Mesothelial cell of epicardium (in vitro differentiated cells): ENCODE results near the gene SSBP4. TPM values are rescaled to one million over a fixed set of nuclear protein-coding genes. Genes with fewer than 3 reads are reported as not detected.

Experiments
- DNase-seq, 2 experiments: peaks; one replicate each; pipeline ENCODE4 v3.0.0; 2021; ENCODE audit warnings: low spot score in 2 of 2; ENCODE audit not compliant: unreplicated experiment in 2 of 2
- H3K27ac Mint-ChIP-seq: 2 replicates; pipeline ENCODE4 v1.8.0; 2021; ENCODE audit warnings: mixed read lengths
- H3K27me3 Mint-ChIP-seq: 2 replicates; pipeline ENCODE4 v1.8.0; 2021; ENCODE audit warnings: low read depth, mixed read lengths
- H3K36me3 Mint-ChIP-seq: 2 replicates; pipeline ENCODE4 v1.8.0; 2021; ENCODE audit warnings: mixed read lengths
- H3K4me1 Mint-ChIP-seq: 2 replicates; pipeline ENCODE4 v1.8.0; 2021; ENCODE audit warnings: mixed read lengths
- H3K4me3 Mint-ChIP-seq: 2 replicates; pipeline ENCODE4 v1.8.0; 2021; ENCODE audit warnings: mild to moderate bottlenecking, moderate library complexity, mixed read lengths
- H3K9me3 Mint-ChIP-seq: 2 replicates; pipeline ENCODE4 v1.8.0; 2021; ENCODE audit warnings: mixed read lengths
- total RNA-seq: library from RNA; stranded (reverse); gene quantifications from 3 replicates; pipeline ENCODE4 v1.2.1, GENCODE V29; 2021
- TF ChIP-seq, protein P1 (sequence below): fragments of 200-600 bp; sonication (generic); IDR thresholded peaks from one replicate; pipeline ENCODE4 v1.5.0; 2021; ENCODE audit warnings: antibody characterized with exemption; ENCODE audit not compliant: unreplicated experiment

The SSBP4 gene
- total RNA-seq, 1 donor from 2014 or later, result 123 TPM

DNA sequence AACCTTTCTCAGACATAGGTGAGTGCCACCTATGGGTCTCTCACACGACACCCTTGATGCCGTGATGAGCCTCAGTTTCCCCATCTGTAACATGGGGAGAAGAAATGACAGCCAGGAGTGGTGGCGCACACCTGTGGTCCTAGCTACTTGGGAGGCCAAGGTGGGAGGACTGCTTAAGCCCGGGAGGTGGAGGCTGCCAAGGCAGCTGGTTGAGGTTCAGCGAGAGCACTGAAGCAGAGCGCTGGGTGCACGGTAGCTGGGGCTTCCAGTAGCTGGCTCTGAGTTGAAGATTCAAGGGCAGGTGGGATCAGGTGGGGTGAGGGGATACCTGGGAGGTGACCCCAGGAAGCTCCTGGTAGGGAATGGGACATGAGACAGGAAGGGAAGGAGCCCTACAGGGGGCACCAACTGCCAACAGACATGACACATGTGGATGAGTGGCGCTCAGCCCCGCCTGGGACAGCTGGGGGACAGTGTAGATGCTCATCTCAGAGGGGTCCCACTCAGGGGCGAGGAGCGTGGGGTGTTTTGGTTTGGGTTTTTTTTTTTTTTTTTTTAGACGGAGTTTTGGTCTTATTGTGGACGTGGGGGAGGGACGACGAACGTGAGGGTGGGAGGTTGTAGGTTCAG, 6.5 kb upstream of the SSBP4 start:
- Mint-ChIP-seq H3K4me3 (no peak overlapping the region), H3K27me3 (no peaks in the 10 kb centered on the region), H3K27ac (no peak overlapping the region), H3K4me1 (peaks cover 37% of the 10 kb centered on the region), H3K36me3 (no peaks in the 10 kb centered on the region), H3K9me3 (no peaks in the 10 kb centered on the region)
- TF ChIP-seq, protein P1, sequence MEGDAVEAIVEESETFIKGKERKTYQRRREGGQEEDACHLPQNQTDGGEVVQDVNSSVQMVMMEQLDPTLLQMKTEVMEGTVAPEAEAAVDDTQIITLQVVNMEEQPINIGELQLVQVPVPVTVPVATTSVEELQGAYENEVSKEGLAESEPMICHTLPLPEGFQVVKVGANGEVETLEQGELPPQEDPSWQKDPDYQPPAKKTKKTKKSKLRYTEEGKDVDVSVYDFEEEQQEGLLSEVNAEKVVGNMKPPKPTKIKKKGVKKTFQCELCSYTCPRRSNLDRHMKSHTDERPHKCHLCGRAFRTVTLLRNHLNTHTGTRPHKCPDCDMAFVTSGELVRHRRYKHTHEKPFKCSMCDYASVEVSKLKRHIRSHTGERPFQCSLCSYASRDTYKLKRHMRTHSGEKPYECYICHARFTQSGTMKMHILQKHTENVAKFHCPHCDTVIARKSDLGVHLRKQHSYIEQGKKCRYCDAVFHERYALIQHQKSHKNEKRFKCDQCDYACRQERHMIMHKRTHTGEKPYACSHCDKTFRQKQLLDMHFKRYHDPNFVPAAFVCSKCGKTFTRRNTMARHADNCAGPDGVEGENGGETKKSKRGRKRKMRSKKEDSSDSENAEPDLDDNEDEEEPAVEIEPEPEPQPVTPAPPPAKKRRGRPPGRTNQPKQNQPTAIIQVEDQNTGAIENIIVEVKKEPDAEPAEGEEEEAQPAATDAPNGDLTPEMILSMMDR, result no peak
- no peak for DNase-seq

DNA sequence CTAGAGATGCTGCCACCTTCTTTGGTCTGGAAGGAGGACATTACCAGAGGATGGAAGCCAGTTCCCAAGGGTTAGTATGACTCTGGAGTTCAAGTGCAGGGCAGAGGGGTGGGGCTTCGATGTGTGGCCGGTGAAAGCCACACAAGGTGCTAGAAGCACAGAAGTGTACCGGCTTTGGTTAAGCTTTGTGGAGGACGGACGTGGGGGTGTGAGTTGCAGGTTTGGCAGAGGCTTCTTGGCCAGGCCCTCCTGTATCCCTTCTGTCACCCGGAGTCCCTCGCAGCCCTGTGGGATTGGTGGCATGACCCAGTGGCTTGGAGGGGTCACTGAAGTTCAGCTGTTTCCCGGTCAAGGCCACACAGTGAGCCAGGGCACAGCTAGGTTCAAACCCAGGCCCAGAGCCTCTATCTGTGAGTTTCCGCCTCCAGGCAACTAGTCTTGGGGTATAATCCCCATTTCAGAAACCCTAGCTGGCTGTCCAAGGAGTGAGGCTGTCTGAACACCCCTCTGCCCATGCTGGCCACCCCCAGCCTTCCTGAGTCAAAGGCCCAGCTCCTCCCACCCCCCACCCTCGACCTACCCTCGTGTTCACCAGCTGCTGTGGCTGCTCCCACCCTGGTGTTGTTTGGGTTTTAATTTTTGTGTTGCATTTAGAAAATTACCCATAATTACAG, 4.6 kb upstream of the SSBP4 start:
- no peak for DNase-seq
- Mint-ChIP-seq H3K27me3 (no peaks in the 10 kb centered on the region), H3K4me3 (peak overlapping the region; percentile 33), H3K36me3 (no peaks in the 10 kb centered on the region), H3K4me1 (peaks cover 49% of the 10 kb centered on the region), H3K27ac (peak overlapping the region; percentile 84), H3K9me3 (no peaks in the 10 kb centered on the region)
- TF ChIP-seq, protein P1, result no peak

DNA sequence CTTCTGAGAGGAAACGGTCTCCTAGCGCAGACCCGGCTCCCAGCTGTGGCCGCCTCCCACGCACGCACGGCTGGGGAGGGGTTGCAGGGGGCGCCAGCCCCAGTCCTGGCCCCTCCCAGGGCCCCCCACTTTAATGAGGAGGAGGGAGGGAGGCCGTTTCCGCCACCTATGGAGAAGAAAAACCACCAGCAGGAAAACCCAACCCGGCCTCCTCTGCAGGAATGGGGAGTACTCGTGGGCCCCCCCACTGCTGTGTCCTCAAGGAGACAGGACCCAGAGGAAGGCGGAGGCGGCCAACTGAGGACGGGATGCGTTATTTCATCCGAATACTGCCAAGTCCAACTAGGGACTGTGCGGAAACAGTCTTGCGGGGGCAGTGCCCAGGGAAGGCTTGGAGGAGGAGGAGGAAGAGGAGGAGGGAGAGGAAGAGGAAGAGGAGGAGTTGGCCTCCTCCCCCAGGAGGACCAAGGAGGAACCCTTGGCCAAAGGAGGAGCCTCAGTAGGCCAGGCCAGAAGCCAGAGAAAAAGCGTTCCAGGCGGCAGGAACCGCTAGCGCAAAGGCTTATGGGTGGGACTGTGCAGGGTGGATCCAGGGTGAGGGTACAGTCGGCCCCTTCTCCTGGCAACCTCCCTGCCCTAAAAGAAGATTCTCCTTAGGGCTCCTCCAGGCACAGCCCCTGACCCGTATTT, 3.9 kb upstream of the SSBP4 start:
- no peaks in the 10 kb centered on the region for H3K27me3 Mint-ChIP-seq

DNA sequence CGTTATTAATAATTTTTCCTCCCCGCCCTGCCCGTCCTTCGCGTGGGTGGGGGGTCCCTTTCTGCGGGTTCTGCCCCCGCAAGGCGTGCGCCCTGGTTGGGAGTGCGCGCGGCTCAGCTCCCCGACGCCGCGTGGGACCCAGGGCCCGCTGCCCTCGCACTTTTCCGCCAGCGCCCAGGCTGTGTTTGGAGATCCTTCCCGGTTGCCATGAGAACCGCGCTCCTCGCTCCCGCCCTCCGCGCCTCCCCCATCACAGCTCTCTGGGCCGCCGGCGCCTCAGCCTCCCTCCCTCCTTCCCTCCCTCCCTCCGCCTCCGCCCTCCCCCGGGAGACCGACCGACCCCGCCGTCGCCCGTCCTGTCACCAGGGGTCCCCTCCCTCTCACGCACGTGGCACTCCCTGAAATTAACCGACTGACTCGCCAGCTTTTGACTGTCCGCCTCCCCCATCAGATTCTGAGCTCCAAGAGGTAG, 2.4 kb upstream of the SSBP4 start:
- no peaks in the 10 kb centered on the region for H3K27me3 Mint-ChIP-seq
- TF ChIP-seq, protein P1, result no peak
- peak overlapping the region; percentile 98 for H3K27ac Mint-ChIP-seq
- peak overlapping the region; percentile 60 for H3K4me3 Mint-ChIP-seq
- peaks cover 59% of the 10 kb centered on the region for H3K4me1 Mint-ChIP-seq
- peak; percentile 86 to 91 for DNase-seq
- no peaks in the 10 kb centered on the region for H3K9me3 Mint-ChIP-seq
- H3K36me3 Mint-ChIP-seq, result no peaks in the 10 kb centered on the region

More for the DNA sequence above, 3.9 kb upstream of the SSBP4 start:
- DNase-seq, result no peak
- H3K4me3 Mint-ChIP-seq, result peak overlapping the region; percentile 52
- TF ChIP-seq, protein P1, result no peak
- H3K36me3 Mint-ChIP-seq, result no peaks in the 10 kb centered on the region
- no peaks in the 10 kb centered on the region for H3K9me3 Mint-ChIP-seq
- peaks cover 50% of the 10 kb centered on the region for H3K4me1 Mint-ChIP-seq
- H3K27ac Mint-ChIP-seq, result peak overlapping the region; percentile 98

DNA sequence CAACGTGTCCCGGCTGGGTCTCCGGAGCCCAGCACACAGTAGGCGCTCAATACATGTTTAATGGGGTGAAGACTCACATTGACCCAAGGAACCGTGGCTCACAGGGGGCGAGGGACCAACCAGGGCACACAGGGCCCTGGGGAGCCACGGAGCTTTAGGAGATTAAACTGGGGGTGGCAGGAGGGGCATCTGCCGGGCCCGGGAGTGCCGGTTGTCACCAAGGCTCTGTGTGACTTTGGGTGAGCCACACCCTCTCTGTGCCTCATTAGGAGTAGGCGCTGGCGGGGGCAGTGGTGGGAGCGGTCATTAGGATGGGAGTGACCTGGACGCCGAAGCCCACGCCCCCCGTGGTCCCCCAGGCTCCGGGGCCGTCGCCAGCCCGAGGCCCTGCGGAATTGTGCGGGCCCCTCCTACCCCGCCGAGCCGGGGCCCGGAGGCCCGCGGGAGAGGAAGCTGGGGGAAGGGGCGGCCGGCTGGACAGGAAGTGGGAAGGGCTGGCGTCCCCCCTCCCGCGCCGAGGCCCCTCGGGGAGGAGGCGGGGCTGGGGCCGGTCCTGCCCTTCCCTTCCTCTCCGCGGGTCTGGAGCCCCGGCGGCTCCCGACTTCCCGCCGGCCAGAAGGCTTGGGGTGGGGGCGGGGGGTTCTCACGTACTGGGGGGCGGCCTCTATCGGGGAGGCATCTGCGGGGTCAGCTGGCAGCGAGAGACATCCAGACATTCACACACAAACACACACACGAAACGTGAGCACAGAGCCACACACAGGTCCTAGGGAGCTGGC, 1.8 kb upstream of the SSBP4 start:
- no peaks in the 10 kb centered on the region for H3K9me3 Mint-ChIP-seq
- H3K4me3 Mint-ChIP-seq, result peak overlapping the region; percentile 65
- peak; percentile 73 to 82 for DNase-seq
- H3K27me3 Mint-ChIP-seq, result no peaks in the 10 kb centered on the region
- TF ChIP-seq, protein P1, result no peak
- peak overlapping the region; percentile 98 for H3K27ac Mint-ChIP-seq
- peaks cover 59% of the 10 kb centered on the region for H3K4me1 Mint-ChIP-seq
- no peaks in the 10 kb centered on the region for H3K36me3 Mint-ChIP-seq
